ENCODE measurements around the gene GPATCH1. TPM values are rescaled to one million over a fixed set of nuclear protein-coding genes. Genes with fewer than 3 reads are reported as not detected.

The GPATCH1 gene
- total RNA-seq, 1 experiment from 2014 or later = 10.8 TPM

GRCh38 chr19:33063753-33064457 is 17.1 kb upstream of the GPATCH1 start:
- DNase-seq (ENCODE audit: low spot score) = peak; percentile 57

DNA sequence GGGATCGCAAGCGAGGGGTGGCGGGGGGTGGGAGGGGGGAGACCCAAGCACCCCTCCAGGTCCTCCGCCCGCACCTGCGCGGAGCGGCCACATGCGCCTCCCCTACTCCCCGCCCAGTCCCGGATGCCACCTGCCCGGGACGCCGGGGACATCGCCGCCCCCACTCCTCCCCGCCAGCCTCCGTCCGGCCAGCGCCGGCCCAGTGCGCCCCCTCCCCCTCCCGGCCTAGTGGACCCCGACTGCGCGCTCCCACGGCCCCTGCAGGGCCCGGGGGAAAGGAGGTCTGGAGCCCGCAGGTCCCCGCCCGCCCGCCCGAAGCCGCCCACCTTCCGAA is 16.6 kb upstream of the GPATCH1 start:
- peak; percentile 80 for DNase-seq (ENCODE audit: low spot score)

- peak; percentile 90 for DNase-seq (ENCODE audit: low spot score)
These were observed 16.0 kb upstream of the GPATCH1 start, which contains the start of gene RHPN2 for GRCh38 chr19:33064792-33065550. Gene RHPN2 (minus strand): TSS chr19:33064888. CDS start chr19:33064852, 36 bp downstream.

DNA sequence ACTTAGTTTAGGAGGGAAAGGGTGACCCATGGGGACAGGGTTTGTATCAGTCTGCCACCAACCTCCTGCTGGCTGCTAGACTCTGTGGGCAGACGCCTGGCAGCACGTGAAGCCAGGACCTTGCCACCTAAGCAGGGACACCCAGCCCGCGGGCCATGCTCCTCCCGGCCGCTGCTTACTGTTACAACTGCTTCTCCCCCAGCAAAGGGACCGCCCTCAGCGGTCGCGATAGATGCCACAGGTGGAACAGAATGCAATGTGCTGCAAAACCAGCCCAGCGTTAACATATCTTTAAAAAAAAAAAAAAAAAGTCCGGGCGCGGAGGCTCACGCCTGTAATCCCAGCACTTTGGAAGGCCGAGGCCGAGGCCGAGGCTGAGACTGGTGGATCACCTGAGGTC is 14.4 kb upstream of the GPATCH1 start:
- no peak for DNase-seq (ENCODE audit: low spot score)

- no peak for DNase-seq (ENCODE audit: low spot score)
These were observed 13.9 kb upstream of the GPATCH1 start for GRCh38 chr19:33067121-33067520.

GRCh38 chr19:33071887-33072286 is 9.1 kb upstream of the GPATCH1 start:
- DNase-seq (ENCODE audit: low spot score) = no peak

GRCh38 chr19:33075519-33075918 is 5.5 kb upstream of the GPATCH1 start:
- no peak for DNase-seq (ENCODE audit: low spot score)

DNA sequence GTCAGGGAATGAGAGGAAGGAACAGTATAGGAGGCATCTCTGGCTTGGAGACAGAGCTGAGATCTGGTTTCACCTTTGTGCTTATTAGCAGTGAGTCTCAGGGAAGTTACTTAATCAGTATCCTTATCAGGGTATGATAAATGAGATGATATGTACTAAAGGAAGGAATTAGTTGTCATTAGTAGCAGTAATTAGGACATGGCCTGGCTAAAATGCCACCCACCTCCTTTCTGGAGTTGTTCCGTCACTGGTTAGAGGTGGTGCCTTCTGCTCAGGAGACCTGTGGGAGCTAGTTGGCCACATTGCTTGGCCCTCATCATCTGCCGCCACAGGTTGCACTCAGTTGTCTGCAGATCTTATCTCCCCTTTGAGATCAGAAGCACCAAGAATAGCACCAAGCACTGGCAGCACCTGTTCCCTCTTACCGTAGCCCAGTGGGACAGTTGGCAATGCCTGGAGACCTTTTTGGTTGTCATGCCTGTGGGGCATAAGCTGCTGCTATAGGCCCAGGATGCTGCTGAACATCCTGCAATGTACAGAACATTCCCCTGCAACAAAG is 4.7 kb downstream of the GPATCH1 start:
- DNase-seq (ENCODE audit: low spot score) = no peak

- no peak for DNase-seq (ENCODE audit: low spot score)
These were observed 6.0 kb downstream of the GPATCH1 start for GRCh38 chr19:33086955-33087354.

DNA sequence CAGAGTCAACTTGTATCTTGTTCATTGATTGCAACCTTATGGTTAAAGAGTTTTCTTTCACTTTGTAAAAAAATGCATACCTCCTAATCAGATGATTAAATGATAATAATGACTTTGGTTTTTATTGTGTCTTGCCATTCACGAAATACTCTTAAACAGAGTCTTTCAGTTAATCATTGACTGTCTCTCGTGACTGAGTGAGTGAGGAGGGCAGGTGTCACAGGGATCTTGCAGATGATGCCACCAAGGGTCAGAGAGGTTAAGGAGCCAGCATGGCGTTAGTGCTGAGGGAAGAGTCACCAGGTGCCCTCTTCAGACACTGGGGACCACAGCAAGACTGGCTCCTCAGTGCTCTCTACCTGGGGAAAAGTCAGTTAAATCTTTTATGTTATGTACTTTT is 8.0 kb downstream of the GPATCH1 start:
- no peak for DNase-seq (ENCODE audit: low spot score)

- DNase-seq (ENCODE audit: low spot score) = no peak
These were observed 9.2 kb downstream of the GPATCH1 start for GRCh38 chr19:33090179-33090578.

GRCh38 chr19:33093420-33094210 is 12.6 kb downstream of the GPATCH1 start:
- no peak for DNase-seq (ENCODE audit: low spot score)

DNA sequence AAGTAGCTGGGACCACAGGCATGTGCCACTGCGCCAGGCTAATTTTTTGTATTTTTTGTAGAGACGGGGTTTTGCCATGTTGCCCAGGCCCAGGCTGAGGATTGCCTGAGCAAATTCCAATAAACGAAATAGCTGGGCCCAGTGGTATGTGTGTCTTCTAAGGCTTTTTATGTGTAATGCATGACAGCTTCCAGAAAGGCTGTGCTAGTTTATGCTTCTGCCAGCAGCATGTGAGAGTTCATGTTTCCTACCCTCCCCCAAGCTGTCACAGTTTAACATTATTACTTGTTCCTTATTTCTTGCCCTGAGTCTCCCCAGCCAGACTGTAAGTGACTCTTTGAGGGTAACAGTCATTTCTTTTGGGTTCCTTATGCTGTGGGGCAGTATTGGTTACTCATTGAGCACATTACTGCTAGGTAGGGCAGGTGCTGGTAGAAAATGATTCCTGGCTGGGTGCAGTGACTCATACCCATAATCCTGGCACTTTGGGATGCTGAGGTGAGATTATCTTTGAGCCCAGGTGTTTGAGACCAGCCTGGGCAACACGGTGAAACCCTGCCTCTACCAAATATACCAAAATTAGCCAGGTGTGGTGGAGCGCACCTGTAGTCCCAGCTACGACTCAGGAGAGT is 13.6 kb downstream of the GPATCH1 start:
- no peak for DNase-seq (ENCODE audit: low spot score)

- peak; percentile 70 for DNase-seq (ENCODE audit: low spot score)
These were observed 15.0 kb downstream of the GPATCH1 start for GRCh38 chr19:33096005-33096404.

DNA sequence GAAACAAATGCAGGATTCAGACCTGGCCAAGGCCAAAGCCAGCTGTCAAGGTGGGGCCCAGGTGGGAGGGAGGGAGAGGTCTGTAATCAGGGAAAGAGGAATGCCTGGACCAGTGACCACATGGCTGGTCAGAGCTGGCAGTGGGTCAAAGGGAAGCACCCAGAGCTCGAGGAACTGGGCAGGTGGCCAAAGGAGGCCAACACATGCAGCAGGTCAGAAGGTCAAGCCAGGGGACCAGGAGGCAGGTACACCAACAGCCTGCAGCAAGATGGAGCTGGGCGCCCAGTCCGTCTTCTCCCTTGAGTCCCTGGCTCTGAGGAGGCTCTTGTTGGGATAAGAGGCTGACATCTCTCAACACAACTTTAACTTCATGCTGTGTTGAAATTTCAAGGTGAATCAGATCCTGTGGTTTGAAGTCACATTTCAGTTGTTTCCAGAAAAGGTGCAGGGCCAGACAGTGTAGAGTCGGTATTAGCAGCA is 17.1 kb downstream of the GPATCH1 start:
- DNase-seq (ENCODE audit: low spot score) = peak; percentile 92

DNA sequence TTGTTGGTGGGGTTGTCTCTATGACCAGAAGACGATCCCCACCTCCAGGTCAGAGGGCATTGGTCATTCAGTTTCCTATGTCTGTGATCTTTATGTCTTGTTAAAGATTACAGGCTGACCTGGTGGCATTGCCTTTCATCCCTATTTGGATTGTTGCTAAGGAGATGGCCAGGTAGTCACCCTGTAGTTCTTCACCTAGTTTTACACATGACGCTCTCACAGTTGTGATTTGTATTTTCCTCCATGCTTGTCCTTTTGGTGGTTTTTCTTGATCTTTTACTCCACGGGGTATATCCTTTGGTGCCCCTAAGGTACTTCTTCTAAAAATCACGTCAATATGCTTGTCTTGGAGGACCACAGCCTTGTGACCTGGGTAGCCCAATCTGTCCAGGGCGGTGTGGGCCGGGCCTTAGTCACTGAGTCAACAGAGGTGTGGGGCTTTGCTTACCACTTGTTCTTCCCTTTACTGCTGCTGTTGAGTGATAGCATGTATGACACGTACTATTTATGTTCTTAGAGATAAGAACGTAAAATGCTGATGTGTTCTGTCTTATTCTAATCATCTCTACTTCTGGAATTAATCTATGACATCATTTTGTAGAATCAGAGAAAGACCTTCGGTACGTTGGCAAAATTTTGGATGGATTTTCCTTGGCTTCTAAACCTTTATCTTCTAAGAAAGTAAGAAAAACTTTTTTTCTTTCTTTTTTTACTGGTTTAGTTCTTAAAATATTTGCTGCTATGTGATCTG is 20.1 kb downstream of the GPATCH1 start:
- DNase-seq (ENCODE audit: low spot score) = peak; percentile 99

DNA sequence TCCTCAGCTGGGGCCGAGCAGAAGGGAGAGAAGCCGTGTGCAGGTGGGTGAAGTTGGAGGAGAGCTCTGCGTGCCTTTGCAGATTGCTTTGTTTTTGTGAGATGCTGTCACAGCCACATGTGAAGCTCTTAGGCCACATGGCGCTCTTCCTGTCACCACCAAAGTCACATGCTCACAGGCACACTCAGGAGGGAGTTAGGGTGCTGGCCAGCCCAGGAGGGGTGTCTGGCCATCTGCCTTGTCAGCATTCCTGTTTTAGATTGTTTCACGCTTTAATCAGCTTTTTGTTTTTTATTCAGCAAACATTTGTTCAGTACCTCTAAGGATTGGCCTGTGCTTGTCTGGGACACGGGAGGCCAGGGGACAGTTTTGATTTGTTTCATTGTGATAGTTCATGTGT is 21.9 kb downstream of the GPATCH1 start:
- DNase-seq (ENCODE audit: low spot score) = no peak

DNA sequence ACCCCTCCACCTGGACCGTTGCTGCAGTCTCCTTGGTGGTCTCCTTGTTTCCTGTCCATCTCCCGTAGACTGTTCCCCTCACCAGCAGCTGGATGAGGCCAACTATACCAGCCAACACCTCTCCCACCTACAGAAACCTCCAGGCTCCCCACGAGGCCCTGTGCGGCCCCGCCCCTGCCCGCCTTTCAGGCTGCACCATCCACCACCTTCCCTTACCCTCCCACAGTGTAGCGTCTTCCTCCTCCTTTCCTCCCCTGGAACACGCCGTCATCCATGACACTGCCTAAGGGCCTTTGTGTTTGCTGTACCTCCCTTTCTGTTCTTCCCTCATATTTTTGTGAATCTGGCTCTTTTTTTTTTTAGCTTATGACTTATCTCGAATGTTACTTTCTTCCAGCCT is 27.2 kb downstream of the GPATCH1 start:
- no peak for DNase-seq (ENCODE audit: low spot score)

DNA sequence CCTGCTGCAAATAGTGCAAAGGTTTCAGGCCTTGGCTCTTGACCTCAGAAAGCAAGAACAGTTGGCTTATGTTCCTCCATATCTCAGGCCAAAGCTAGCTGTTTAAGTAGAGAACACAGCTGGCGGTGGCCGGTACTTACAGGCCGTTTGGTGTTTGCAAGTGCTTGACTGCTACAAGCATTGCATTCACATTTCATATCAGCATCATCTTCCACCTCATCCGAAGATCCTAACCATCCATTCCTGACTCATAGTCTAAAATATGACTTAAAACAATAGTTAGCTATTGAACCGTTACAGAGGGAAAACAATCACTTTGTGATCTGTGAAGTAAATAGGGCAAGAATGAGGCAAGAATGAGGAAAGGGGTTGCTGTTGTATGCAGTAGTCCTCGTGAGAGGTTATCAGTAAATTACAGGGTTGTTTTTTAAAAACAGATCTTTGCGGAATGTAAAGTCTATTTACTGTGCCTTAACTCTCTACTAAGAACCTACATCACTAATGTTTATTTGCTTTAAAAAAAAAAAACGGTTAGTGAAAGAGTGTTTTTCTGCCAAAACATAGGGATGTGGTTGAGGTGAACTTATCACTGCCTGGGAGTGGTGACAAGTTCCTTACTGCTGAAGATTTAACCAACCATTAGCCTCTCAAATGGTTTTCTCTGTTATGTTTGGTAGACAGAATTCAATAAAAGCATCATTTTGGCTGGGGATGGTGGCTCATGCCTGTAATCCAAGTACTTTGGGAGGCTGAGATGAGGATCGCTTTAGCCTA is 29.3 kb downstream of the GPATCH1 start:
- DNase-seq (ENCODE audit: low spot score) = no peak

DNA sequence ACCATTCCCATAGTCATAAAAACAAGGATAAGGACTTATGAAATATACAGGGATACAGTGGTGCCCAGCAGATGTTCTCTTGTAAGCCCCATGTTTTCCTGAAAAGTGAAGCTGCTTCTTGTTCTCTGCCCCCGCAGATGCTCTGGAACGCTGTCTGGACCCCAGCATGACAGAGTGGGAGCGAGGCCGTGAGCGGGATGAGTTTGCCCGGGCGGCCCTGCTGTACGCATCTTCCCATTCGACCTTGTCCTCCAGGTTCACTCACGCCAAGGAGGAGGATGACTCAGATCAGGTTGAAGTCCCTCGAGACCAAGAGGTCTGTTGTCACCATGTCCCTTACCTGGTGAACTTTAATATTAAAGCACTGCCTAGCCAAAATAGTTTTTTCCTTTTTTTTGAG is 30.6 kb downstream of the GPATCH1 start:
- DNase-seq (ENCODE audit: low spot score) = no peak

All from HT-29 (cell line).